GM20000 (cell line): ENCODE results near the gene HEPN1.

Source experiments
- DNase-seq: peaks from one replicate; pipeline ENCODE4 v3.0.0; 2012; ENCODE audit warnings: low spot score
- TF ChIP-seq, protein P1 (sequence below): IDR thresholded peaks from 2 replicates; pipeline ENCODE4 v1.5.1; 2012; ENCODE audit warnings: mild to moderate bottlenecking, control low read depth; ENCODE audit errors: extremely low read depth, missing control alignments

The HEPN1 gene

DNA sequence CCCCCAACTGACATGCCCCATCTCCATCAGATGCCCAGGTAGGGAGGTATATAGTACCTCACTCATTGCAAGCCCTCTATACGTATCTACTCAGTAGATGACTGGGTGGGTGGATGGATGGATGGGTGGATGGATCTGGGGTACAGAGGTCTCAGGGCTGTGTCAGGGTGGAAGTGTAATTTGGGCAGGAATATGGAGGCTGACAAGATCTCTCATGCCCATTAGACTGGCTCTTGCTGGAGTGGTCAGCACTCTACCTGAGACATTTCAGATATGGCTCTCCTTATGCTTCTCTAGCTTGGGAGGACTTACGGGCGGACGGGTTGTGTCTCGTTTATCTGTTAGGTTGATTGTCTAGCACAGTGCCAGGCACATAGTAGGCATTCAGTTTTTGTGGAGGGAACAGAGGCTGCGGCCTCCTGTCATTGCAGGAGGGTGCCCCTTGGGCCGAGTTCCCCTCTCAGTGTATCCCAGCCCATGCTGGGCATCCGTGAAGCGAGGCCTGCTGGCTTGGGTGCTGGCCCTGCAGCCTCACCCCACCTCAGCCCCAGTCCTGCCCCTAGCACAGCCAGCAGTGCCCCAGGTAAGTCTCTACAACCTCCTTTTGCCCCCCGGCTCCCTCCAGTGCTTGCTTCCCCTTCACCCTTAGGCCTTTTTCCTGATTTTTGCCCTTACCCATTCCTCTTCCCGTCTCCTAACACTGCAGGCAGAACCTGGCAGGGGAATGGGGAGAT, 40.1 kb upstream of the HEPN1 start:
- DNase-seq, result no peak
- TF ChIP-seq, protein P1, sequence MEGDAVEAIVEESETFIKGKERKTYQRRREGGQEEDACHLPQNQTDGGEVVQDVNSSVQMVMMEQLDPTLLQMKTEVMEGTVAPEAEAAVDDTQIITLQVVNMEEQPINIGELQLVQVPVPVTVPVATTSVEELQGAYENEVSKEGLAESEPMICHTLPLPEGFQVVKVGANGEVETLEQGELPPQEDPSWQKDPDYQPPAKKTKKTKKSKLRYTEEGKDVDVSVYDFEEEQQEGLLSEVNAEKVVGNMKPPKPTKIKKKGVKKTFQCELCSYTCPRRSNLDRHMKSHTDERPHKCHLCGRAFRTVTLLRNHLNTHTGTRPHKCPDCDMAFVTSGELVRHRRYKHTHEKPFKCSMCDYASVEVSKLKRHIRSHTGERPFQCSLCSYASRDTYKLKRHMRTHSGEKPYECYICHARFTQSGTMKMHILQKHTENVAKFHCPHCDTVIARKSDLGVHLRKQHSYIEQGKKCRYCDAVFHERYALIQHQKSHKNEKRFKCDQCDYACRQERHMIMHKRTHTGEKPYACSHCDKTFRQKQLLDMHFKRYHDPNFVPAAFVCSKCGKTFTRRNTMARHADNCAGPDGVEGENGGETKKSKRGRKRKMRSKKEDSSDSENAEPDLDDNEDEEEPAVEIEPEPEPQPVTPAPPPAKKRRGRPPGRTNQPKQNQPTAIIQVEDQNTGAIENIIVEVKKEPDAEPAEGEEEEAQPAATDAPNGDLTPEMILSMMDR, result no peak

DNA sequence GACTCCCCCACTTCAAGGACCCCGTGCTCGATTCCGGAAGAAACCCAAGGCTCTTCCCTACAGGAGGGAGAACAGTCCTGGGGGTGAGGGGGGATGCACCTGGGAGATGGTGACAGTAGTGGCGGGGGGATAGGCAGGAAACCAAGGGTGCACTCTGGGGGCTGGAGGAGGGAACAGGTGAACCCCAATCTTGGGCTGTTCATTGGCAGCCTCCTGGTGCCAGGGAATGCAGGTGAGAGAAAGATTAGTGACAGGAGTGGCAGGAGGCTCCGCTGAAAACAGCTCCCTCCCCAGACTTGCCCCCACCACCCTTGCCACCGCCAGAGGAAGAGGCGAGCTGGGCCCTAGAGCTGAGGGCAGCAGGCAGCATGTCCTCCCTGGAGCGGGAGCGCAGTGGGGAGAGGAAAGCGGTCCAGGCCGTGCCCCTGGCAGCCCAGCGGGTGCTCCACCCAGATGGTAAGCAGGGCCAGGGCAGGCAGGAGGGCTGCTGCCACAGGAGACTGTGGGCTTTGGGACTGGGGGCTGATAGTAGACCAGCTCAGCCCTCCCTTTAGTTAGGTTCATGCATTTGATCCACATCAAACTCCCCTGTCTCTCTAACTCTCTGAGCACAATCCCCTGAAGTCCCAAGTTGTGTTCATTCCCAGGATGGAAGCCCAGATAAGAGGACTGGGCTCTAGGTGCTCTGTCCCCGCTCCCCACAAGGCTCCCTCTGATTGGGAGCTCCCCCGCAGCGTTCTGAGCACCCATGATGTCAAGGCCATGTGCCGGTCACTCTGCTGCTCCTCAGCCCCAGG, 39.4 kb upstream of the HEPN1 start:
- TF ChIP-seq, protein P1, result no peak
- DNase-seq, result no peak

DNA sequence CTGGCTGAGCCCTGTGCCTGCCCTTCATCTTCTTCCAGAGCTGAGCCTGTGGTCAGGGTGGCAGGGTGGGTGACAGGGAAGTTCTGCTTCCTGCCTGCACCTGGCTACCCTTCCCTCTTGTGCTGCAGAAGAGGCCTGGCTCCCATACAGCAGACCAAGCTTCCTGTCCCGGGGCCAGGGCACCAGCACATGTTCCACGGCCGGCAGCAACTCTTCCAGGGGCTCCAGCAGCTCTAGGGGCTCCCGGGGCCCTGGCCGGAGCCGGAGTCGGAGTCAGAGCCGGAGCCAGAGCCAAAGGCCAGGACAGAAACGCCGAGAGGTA, 38.8 kb upstream of the HEPN1 start:
- DNase-seq, result no peak
- TF ChIP-seq, protein P1, result no peak

DNA sequence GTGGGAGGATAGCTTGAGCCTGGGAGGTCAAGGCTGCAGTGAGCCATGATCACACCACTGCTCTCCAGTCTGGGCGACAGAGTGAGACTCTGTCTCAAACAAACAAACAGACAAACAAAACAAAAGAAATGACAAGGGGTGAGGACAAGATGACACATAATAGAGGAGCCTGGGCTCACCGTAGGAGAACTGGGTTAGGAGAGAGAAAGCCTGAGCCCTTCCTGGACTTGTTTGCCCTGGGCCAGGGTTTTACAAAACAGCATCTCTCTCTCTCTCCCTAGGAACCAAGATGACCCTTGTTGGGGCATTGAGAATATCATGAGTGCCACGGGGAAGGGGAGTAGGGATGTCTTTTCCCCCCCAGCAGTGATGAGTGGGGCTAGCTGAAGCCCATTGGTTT, 38.1 kb upstream of the HEPN1 start:
- no peak for DNase-seq
- TF ChIP-seq, protein P1, result no peak

DNA sequence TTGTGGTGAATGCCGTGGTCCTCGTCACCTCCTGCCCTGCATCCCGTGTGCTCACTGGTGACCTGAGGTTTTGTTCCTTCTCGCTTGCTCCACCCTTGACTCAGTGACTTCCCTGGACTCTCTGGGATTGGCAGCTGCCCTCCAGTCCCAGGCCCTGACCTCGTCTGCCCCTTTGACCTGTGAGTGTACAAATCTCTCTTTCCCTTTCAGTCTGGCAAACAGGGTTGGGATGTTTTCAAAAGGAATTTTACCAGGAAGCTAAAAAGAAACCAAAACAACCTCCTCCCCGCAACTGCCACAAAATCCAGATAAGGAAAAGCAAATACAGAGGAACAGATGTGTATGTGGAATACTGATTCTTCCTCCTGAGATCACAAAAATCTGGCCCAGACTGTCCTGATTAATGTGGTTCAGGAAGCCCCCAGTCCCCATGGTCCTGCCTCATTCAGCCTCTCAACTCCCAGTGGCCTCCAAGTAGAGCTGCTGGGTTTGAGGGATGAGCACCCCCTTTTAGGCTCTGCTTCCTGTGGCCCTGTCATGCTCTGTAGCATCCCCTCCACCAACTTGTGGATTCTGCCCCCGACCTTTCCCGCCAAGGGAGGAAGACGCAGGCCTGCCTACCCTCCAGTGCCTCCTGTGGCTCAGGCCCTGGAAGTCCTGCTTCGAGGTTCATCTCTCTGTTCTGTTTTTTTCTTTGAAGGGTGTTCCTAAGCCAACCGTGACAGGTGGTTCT, 36.5 kb upstream of the HEPN1 start:
- no peak for DNase-seq
- TF ChIP-seq, protein P1, result no peak

DNA sequence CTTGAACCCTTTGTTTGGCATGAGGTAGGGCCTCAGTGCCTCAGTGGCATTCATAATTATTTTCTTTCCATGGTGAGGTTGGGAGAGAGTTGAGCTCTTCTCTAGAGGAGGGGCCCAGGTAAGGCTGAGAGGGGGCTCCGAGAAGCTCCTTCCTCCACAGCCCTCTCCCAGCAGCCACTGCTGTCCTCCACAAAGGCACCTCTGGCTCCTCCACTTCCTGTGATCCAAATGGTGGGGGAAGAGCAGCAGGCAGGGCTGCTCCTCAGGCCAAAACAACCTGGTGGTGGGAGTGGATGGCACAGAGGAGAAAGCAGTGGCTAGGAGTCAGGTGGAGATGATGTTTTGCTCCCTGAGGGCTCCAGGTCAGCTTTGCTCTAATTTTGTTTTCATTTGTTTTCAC, 34.7 kb upstream of the HEPN1 start:
- no peak for DNase-seq
- TF ChIP-seq, protein P1, result no peak
